Mammary epithelial cell (primary cell): ENCODE data around the gene LRP2.

ENCODE experiments used
- CTCF ChIP-seq, 2 donors: IDR thresholded peaks in 1 of 2; conservative IDR thresholded peaks in 1 of 2; 2 replicates each; pipeline ENCODE4 v1.5.1; 2011 to 2012; ENCODE audit warnings: inconsistent platforms in 2 of 2, low read length in 2 of 2, mild to moderate bottlenecking in 2 of 2, control low read depth in 1 of 2, low read depth in 1 of 2; ENCODE audit not compliant: insufficient read depth in 1 of 2; ENCODE audit errors: extremely low read depth in 1 of 2
- EZH2 ChIP-seq: IDR thresholded peaks from 2 replicates; pipeline ENCODE4 v1.6.1; 2012; ENCODE audit warnings: low read length, inconsistent platforms, borderline replicate concordance

- no peak for TF ChIP-seq EZH2
- no peak for TF ChIP-seq CTCF (conservative IDR thresholded peaks at IDR 0.05 in 1 of 2, IDR thresholded peaks at IDR 0.05 in 1 of 2; ENCODE audit: extremely low read depth in 1 of 2, insufficient read depth in 1 of 2, low read depth in 1 of 2, low read length in 2 of 2)
These were observed 139.7 kb downstream of the LRP2 start for GRCh38 chr2:169222665-169223064.
